GM23338 (cell line): Measurements from ENCODE around the gene ANTXR2.

Experiments used
- CTCF ChIP-seq, 2 experiments: fragments of 200-600 bp in 1 of 2; sonication (generic) in 1 of 2; conservative IDR thresholded peaks; 2 replicates each; pipeline versions ENCODE4 v1.5.1 to v1.6.1; 2016 to 2017; ENCODE audit warnings: antibody characterized with exemption in 2 of 2, low read depth in 2 of 2, mild to moderate bottlenecking in 2 of 2, moderate library complexity in 1 of 2
- EZH2 ChIP-seq: fragments of 200-600 bp; sonication (generic); IDR thresholded peaks from one replicate; pipeline ENCODE4 v1.8.0; 2017; ENCODE audit warnings: antibody characterized with exemption, mild to moderate bottlenecking, low read depth; ENCODE audit not compliant: unreplicated experiment
- EZH2phosphoT487 ChIP-seq: fragments of 200-600 bp; sonication (generic); IDR thresholded peaks from one replicate; pipeline ENCODE4 v1.8.1; 2018; ENCODE audit warnings: antibody characterized with exemption; ENCODE audit not compliant: unreplicated experiment
- JUNB ChIP-seq: IDR thresholded peaks from one replicate; pipeline ENCODE4 v1.6.1; 2016; ENCODE audit warnings: antibody characterized with exemption; ENCODE audit not compliant: unreplicated experiment
- NANOG ChIP-seq: IDR thresholded peaks from 2 replicates; pipeline ENCODE4 v1.6.1; 2016; ENCODE audit warnings: antibody characterized with exemption, borderline replicate concordance
- POLR2AphosphoS5 ChIP-seq: IDR thresholded peaks from 2 replicates; pipeline ENCODE4 v1.6.1; 2016; ENCODE audit warnings: antibody characterized with exemption, low read depth
- REST ChIP-seq: IDR thresholded peaks from one replicate; pipeline ENCODE4 v1.6.1; 2018; ENCODE audit warnings: antibody characterized with exemption; ENCODE audit not compliant: unreplicated experiment
- STAT1 ChIP-seq: IDR thresholded peaks from one replicate; pipeline ENCODE4 v1.6.1; 2016; ENCODE audit warnings: antibody characterized with exemption; ENCODE audit not compliant: unreplicated experiment
- TF ChIP-seq, protein P1 (sequence below): IDR thresholded peaks from 2 replicates; pipeline ENCODE4 v1.6.1; 2016; ENCODE audit warnings: antibody characterized with exemption

DNA sequence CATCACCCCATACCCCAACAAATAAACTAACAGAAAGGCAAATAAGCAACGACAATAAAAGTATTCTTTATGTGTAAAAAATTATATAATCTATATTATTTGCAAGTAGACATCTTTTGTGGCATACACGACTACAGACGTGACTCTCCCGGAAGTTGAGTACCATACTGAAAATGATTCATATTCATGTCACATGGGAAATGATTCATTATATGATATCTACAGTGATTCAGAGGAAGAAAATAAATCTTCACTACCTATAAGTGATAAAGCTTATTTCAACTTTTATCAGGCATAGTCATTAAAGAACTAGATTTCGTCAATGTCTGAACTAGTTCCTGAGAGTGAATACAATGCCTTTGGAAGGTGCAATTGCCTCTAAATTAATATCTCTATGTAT, 4.6 kb upstream of the ANTXR2 start:
- TF ChIP-seq EZH2 (no peak), POLR2AphosphoS5 (no peak), CTCF (conservative IDR thresholded peaks at IDR 0.05; ENCODE audit: low read depth in 2 of 2) (no peak), JUNB (no peak), EZH2phosphoT487 (no peak), NANOG (no peak), REST (no peak), STAT1 (no peak)
- TF ChIP-seq, protein P1, sequence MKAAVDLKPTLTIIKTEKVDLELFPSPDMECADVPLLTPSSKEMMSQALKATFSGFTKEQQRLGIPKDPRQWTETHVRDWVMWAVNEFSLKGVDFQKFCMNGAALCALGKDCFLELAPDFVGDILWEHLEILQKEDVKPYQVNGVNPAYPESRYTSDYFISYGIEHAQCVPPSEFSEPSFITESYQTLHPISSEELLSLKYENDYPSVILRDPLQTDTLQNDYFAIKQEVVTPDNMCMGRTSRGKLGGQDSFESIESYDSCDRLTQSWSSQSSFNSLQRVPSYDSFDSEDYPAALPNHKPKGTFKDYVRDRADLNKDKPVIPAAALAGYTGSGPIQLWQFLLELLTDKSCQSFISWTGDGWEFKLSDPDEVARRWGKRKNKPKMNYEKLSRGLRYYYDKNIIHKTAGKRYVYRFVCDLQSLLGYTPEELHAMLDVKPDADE: no peak
